Measurements from ENCODE around the gene SLC39A13. TPM values are rescaled to one million over a fixed set of nuclear protein-coding genes. Genes with fewer than 3 reads are reported as not detected.

SLC39A13 gene
- total RNA-seq, 1 donor from 2014 or later = 76.6 TPM

DNA sequence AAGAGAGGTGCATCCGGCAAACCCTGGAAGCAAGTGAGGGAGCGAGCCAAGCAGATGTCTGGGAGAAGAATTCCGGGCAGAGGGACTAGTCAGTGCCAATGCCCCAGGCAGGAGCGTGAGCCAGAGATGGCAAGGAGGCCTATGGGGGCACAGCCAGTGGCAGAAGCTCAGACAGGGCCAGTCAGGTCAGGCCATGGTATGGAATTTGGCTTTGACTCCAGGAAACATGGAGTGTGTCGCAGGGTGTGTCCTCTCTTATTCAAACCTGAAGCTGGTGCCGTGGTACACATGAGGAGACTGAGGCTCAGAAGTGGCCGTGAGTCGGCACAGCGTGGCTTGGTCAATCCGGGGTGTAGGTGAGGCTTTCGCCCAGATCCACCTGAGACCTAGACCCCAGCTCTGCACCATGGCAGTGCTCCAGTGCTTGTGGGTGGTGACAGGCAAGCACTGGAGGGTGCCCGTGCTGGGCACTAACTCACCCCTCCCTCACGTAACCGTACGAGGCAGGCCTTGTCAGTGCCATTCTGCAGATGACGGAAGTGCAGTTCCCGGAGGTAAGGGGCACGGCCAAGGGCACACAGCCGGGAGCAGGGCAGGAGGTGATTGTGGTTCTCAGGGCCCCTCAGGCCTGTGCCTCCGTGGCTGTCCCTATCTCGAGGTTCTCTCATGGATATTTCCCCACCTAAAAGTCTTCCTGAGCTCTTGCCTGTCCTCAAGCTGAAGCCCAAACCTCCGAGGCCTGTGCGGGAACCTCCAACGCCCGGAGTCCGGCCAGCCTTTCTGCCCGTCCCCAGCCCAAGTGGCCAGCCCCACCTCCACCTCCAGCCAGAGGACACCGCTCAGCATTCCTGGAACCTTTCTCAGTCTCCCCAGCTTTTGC lies 19.5 kb upstream of the SLC39A13 start:
- no peaks in the 10 kb centered on the region for H3K4me1 ChIP-seq (ENCODE audit: insufficient read depth, low read length)
- H3K36me3 ChIP-seq (ENCODE audit: insufficient read depth, low read length) = no peaks in the 10 kb centered on the region
- H2AFZ ChIP-seq (ENCODE audit: low read depth, low read length) = no peak overlapping the region
- no peaks in the 10 kb centered on the region for H4K20me1 ChIP-seq (ENCODE audit: insufficient read depth, low read length)
- FAIRE-seq (no peak), DNase-seq (ENCODE audit: low read depth) (no peak)
- no peaks in the 10 kb centered on the region for H3K79me2 ChIP-seq (ENCODE audit: insufficient read depth, low read length)
- no peak overlapping the region for H3K4me2 ChIP-seq (ENCODE audit: low read length)
- no peak overlapping the region for H3K4me3 ChIP-seq (ENCODE audit: insufficient read depth, low read depth, low read length)
- H3K9me3 Mint-ChIP-seq (ENCODE audit: unreplicated experiment) = no peaks in the 10 kb centered on the region
- H3K27me3 ChIP-seq (ENCODE audit: insufficient read depth, low read length) = no peaks in the 10 kb centered on the region
- no peak overlapping the region for H3K27ac Mint-ChIP-seq (ENCODE audit: unreplicated experiment)
- no peak overlapping the region for H3K4me3 Mint-ChIP-seq (ENCODE audit: unreplicated experiment)
- H3K27me3 Mint-ChIP-seq (ENCODE audit: low read depth, unreplicated experiment) = no peaks in the 10 kb centered on the region
- H3K9ac ChIP-seq (ENCODE audit: low read length) = no peak overlapping the region
- no peak for TF ChIP-seq CTCF (IDR thresholded peaks at IDR 0.05; ENCODE audit: insufficient read depth, low read depth, low read length)
- TF ChIP-seq EZH2 (IDR thresholded peaks at IDR 0.05; ENCODE audit: insufficient read depth, low read length) = no peak
- peaks cover 15% of the 10 kb centered on the region for H3K4me1 Mint-ChIP-seq (ENCODE audit: low read depth, unreplicated experiment)
- no peak overlapping the region for H3K27ac ChIP-seq (ENCODE audit: low read depth, low read length)
- H3K9me3 ChIP-seq (ENCODE audit: insufficient read depth, low read depth, low read length) = no peaks in the 10 kb centered on the region
- H3K36me3 Mint-ChIP-seq (ENCODE audit: low read depth, unreplicated experiment) = no peaks in the 10 kb centered on the region

GRCh38 chr11:47389577-47390421 lies 18.6 kb upstream of the SLC39A13 start:
- Histone ChIP-seq H3K27me3 (ENCODE audit: insufficient read depth, low read length) (no peaks in the 10 kb centered on the region), H3K4me3 (ENCODE audit: insufficient read depth, low read depth, low read length) (no peak overlapping the region), H3K4me1 (ENCODE audit: insufficient read depth, low read length) (peaks cover 5% of the 10 kb centered on the region), H3K79me2 (ENCODE audit: insufficient read depth, low read length) (no peaks in the 10 kb centered on the region), H3K27ac (ENCODE audit: low read depth, low read length) (no peak overlapping the region), H3K36me3 (ENCODE audit: insufficient read depth, low read length) (no peaks in the 10 kb centered on the region), H2AFZ (ENCODE audit: low read depth, low read length) (no peak overlapping the region), H4K20me1 (ENCODE audit: insufficient read depth, low read length) (no peaks in the 10 kb centered on the region), H3K4me2 (ENCODE audit: low read length) (no peak overlapping the region), H3K9ac (ENCODE audit: low read length) (no peak overlapping the region), H3K9me3 (ENCODE audit: insufficient read depth, low read depth, low read length) (no peaks in the 10 kb centered on the region)
- FAIRE-seq (no peak), DNase-seq (ENCODE audit: low read depth) (no peak)
- Mint-ChIP-seq H3K27ac (ENCODE audit: unreplicated experiment) (no peak overlapping the region), H3K4me1 (ENCODE audit: low read depth, unreplicated experiment) (peaks cover 17% of the 10 kb centered on the region), H3K36me3 (ENCODE audit: low read depth, unreplicated experiment) (no peaks in the 10 kb centered on the region), H3K27me3 (ENCODE audit: low read depth, unreplicated experiment) (no peaks in the 10 kb centered on the region), H3K9me3 (ENCODE audit: unreplicated experiment) (no peaks in the 10 kb centered on the region), H3K4me3 (ENCODE audit: unreplicated experiment) (no peak overlapping the region)
- TF ChIP-seq CTCF (IDR thresholded peaks at IDR 0.05; ENCODE audit: insufficient read depth, low read depth, low read length) (no peak), EZH2 (IDR thresholded peaks at IDR 0.05; ENCODE audit: insufficient read depth, low read length) (no peak)
